ENCODE measurements around the gene SLIRP. TPM values are rescaled to one million over a fixed set of nuclear protein-coding genes. Genes with fewer than 3 reads are reported as not detected.
"Not testable (repeated sequence)": the region's sequence is repeated elsewhere in the genome, so short reads cannot be mapped to it uniquely, and the experiment has no call there.

SLIRP gene
- total RNA-seq, 1 donor from 2014 or later = 200 TPM

DNA sequence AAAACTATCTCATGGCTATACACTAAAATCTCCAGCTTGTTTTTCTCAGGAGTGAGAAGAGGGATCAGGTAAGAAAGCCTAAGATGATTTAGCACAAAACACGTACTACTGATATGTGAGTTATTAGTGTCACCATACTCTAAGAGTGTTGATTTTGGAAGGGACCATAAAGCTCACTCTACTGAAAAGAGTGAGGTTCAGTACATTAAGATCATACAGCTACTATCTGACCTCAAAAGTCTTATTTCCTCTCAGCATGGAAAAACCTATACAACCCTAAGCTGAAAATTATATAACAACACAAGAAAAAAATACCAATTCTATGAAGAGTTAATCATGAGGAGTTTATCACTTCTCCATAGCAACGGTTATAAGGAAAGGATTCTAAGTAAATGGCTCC, 33.5 kb downstream of the SLIRP start:
- Histone ChIP-seq H3K27ac (ENCODE audit: low read depth, low read length) (no peak overlapping the region), H2AFZ (ENCODE audit: low read depth, low read length) (no peak overlapping the region), H4K20me1 (ENCODE audit: insufficient read depth, low read length) (peaks cover 28% of the 10 kb centered on the region), H3K79me2 (ENCODE audit: insufficient read depth, low read length) (peaks cover 27% of the 10 kb centered on the region), H3K4me1 (ENCODE audit: insufficient read depth, low read length) (peaks cover 10% of the 10 kb centered on the region), H3K4me2 (ENCODE audit: low read length) (no peak overlapping the region), H3K27me3 (ENCODE audit: insufficient read depth, low read length) (no peaks in the 10 kb centered on the region), H3K9ac (ENCODE audit: low read length) (no peak overlapping the region), H3K36me3 (ENCODE audit: insufficient read depth, low read length) (peaks cover 24% of the 10 kb centered on the region), H3K4me3 (ENCODE audit: insufficient read depth, low read depth, low read length) (no peak overlapping the region), H3K9me3 (ENCODE audit: insufficient read depth, low read depth, low read length) (no peaks in the 10 kb centered on the region)
- DNase-seq (ENCODE audit: low read depth) (no peak), FAIRE-seq (no peak)
- no peaks in the 10 kb centered on the region for H3K27me3 Mint-ChIP-seq (ENCODE audit: low read depth, unreplicated experiment)
- H3K36me3 Mint-ChIP-seq (ENCODE audit: low read depth, unreplicated experiment) = peaks cover 5% of the 10 kb centered on the region
- H3K4me3 Mint-ChIP-seq (ENCODE audit: unreplicated experiment) = no peak overlapping the region
- peaks cover 3% of the 10 kb centered on the region for H3K4me1 Mint-ChIP-seq (ENCODE audit: low read depth, unreplicated experiment)
- no peaks in the 10 kb centered on the region for H3K9me3 Mint-ChIP-seq (ENCODE audit: unreplicated experiment)
- TF ChIP-seq, protein P1, sequence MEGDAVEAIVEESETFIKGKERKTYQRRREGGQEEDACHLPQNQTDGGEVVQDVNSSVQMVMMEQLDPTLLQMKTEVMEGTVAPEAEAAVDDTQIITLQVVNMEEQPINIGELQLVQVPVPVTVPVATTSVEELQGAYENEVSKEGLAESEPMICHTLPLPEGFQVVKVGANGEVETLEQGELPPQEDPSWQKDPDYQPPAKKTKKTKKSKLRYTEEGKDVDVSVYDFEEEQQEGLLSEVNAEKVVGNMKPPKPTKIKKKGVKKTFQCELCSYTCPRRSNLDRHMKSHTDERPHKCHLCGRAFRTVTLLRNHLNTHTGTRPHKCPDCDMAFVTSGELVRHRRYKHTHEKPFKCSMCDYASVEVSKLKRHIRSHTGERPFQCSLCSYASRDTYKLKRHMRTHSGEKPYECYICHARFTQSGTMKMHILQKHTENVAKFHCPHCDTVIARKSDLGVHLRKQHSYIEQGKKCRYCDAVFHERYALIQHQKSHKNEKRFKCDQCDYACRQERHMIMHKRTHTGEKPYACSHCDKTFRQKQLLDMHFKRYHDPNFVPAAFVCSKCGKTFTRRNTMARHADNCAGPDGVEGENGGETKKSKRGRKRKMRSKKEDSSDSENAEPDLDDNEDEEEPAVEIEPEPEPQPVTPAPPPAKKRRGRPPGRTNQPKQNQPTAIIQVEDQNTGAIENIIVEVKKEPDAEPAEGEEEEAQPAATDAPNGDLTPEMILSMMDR (IDR thresholded peaks at IDR 0.05; ENCODE audit: insufficient read depth, low read depth, low read length) = no peak
- no peak for TF ChIP-seq EZH2 (IDR thresholded peaks at IDR 0.05; ENCODE audit: insufficient read depth, low read length)
- H3K27ac Mint-ChIP-seq (ENCODE audit: unreplicated experiment) = no peak overlapping the region

DNA sequence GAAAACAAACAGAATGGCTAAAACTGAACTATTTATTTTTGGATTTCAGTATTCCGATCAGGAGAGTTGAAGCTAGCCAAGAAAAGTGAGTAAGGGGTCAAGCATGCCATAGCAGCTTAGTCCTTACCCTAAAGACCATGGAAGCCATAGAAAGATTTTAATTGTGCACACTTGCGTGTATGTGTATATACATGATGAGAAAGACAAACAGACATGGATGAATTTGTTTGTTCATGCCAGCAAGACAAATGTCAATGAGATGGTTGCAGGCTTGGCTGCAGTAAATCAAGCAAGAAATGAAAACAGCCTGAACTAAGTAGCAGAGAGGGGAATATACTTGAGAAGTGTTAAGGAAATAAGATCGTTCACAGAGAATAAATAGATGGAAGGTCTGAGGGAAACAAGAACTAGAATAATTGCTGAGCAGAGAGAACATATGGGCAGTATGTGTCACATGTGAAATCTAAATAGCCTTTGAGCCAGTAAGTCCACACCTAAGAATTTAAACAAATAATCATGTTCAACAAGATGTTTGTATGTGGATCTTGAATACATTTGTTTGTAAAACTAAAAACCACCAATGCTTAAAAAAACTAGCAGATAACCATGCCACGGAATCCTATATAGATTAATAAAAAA, 38.3 kb downstream of the SLIRP start:
- Mint-ChIP-seq H3K36me3 (ENCODE audit: low read depth, unreplicated experiment) (peaks cover 11% of the 10 kb centered on the region), H3K27ac (ENCODE audit: unreplicated experiment) (no peak overlapping the region)
- H3K36me3 ChIP-seq (ENCODE audit: insufficient read depth, low read length) = peaks cover 35% of the 10 kb centered on the region

DNA sequence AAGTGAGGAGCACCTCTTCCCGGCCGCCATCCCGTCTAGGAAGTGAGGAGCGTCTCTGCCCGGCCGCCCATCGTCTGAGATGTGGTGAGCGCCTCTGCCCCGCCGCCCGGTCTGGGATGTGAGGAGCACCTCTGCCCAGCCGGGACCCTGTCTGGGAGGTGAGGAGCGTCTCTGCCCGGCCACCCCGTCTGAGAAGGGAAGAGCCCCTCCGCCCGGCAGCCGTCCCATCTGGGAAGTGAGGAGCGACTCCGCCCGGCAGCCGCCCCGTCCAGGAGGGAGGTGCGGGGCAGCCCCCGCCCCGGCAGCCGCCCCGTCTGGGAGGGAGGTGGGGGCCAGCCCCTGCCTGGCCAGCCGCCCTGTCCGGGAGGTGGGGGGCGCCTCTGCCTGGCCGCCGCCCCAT, 39.5 kb downstream of the SLIRP start:
- H3K27me3 Mint-ChIP-seq (ENCODE audit: low read depth, unreplicated experiment); FAIRE-seq; H3K4me2 ChIP-seq (ENCODE audit: low read length); DNase-seq (ENCODE audit: low read depth); H3K9me3 Mint-ChIP-seq (ENCODE audit: unreplicated experiment); H3K27ac ChIP-seq (ENCODE audit: low read depth, low read length); H3K4me1 ChIP-seq (ENCODE audit: insufficient read depth, low read length); H3K9ac ChIP-seq (ENCODE audit: low read length); H3K9me3 ChIP-seq (ENCODE audit: insufficient read depth, low read depth, low read length); H3K27ac Mint-ChIP-seq (ENCODE audit: unreplicated experiment); H3K4me3 Mint-ChIP-seq (ENCODE audit: unreplicated experiment); H2AFZ ChIP-seq (ENCODE audit: low read depth, low read length); H3K4me1 Mint-ChIP-seq (ENCODE audit: low read depth, unreplicated experiment); H3K4me3 ChIP-seq (ENCODE audit: insufficient read depth, low read depth, low read length); H3K27me3 ChIP-seq (ENCODE audit: insufficient read depth, low read length): not testable (repeated sequence)
- Histone ChIP-seq H3K79me2 (ENCODE audit: insufficient read depth, low read length) (peaks cover 23% of the 10 kb centered on the region), H3K36me3 (ENCODE audit: insufficient read depth, low read length) (peaks cover 39% of the 10 kb centered on the region), H4K20me1 (ENCODE audit: insufficient read depth, low read length) (peaks cover 28% of the 10 kb centered on the region)
- H3K36me3 Mint-ChIP-seq (ENCODE audit: low read depth, unreplicated experiment) = peaks cover 11% of the 10 kb centered on the region

More for the DNA sequence above, 38.3 kb downstream of the SLIRP start:
- no peak overlapping the region for H3K27ac ChIP-seq (ENCODE audit: low read depth, low read length)
- no peaks in the 10 kb centered on the region for H3K4me1 Mint-ChIP-seq (ENCODE audit: low read depth, unreplicated experiment)
- FAIRE-seq (no peak), DNase-seq (ENCODE audit: low read depth) (no peak)
- no peak overlapping the region for H3K4me2 ChIP-seq (ENCODE audit: low read length)
- no peaks in the 10 kb centered on the region for H3K9me3 Mint-ChIP-seq (ENCODE audit: unreplicated experiment)
- H3K9ac ChIP-seq (ENCODE audit: low read length) = no peak overlapping the region
- peaks cover 19% of the 10 kb centered on the region for H3K79me2 ChIP-seq (ENCODE audit: insufficient read depth, low read length)
- H2AFZ ChIP-seq (ENCODE audit: low read depth, low read length) = no peak overlapping the region
- TF ChIP-seq, protein P1 (IDR thresholded peaks at IDR 0.05; ENCODE audit: insufficient read depth, low read depth, low read length) = no peak
- TF ChIP-seq EZH2 (IDR thresholded peaks at IDR 0.05; ENCODE audit: insufficient read depth, low read length) = no peak
- H3K4me1 ChIP-seq (ENCODE audit: insufficient read depth, low read length) = no peaks in the 10 kb centered on the region
- peaks cover 32% of the 10 kb centered on the region for H4K20me1 ChIP-seq (ENCODE audit: insufficient read depth, low read length)
- H3K9me3 ChIP-seq (ENCODE audit: insufficient read depth, low read depth, low read length) = no peaks in the 10 kb centered on the region
- H3K4me3 ChIP-seq (ENCODE audit: insufficient read depth, low read depth, low read length) = no peak overlapping the region
- H3K27me3 Mint-ChIP-seq (ENCODE audit: low read depth, unreplicated experiment) = no peaks in the 10 kb centered on the region
- H3K27me3 ChIP-seq (ENCODE audit: insufficient read depth, low read length) = no peaks in the 10 kb centered on the region
- H3K4me3 Mint-ChIP-seq (ENCODE audit: unreplicated experiment) = no peak overlapping the region
